Measurements from ENCODE around the gene USP24. TPM values are rescaled to one million over a fixed set of nuclear protein-coding genes. Genes with fewer than 3 reads are reported as not detected.

Gene USP24
- polyA plus RNA-seq, 1 of the 3 experiments (the other 2 are of a cell fraction): 8.1 TPM

DNA sequence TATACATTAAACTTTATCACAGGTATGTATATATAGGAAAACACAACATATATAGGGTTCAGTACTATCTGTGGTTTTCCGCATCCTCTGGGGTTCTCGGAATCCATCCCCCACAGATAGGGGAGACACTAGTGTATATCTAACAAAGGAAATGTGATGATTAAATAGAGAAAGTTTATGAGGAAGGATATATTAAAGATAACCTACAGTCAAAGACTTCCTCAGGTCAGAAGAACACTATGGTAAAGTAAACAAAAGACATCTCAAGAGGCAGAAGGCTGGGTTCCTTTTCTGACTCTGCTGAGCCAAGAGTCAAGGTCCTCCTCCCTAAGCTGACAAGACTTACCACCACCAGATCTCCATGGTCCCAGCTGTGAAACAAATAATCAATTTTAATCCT is 12.1 kb downstream of the USP24 start:
- Histone ChIP-seq H3K9ac (no peak overlapping the region), H3K27me3 (ENCODE audit: insufficient read depth) (no peaks in the 10 kb centered on the region), H3K9me2 (no peaks in the 10 kb centered on the region), H3K79me2 (ENCODE audit: insufficient read depth) (peaks cover 97% of the 10 kb centered on the region), H2AFZ (ENCODE audit: low read depth) (no peak overlapping the region), H3F3A (replicated peaks; ENCODE audit: insufficient read depth) (no peaks in the 10 kb centered on the region), H3K4me3 (ENCODE audit: low read depth in 2 of 2, low read length in 1 of 2) (no peak overlapping the region), H3K4me2 (no peak overlapping the region), H3K4me1 (ENCODE audit: control insufficient read depth in 1 of 2, insufficient read depth in 2 of 2, low read depth in 1 of 2, low read length in 1 of 2) (peaks cover 3 to 11% of the 10 kb centered on the region in 2 experiments; a peak in 3 of 4 replicates), H3K27ac (ENCODE audit: low read depth in 2 of 2, low read length in 1 of 2) (no peak overlapping the region), H3K9me3 (no peaks in the 10 kb centered on the region), H4K20me1 (ENCODE audit: insufficient read depth) (peaks cover 36% of the 10 kb centered on the region; the same call in 1 of the 2 replicates), H3K36me3 (replicated peaks in 1 of 2; ENCODE audit: control insufficient read depth in 1 of 2, insufficient read depth in 2 of 2, low read length in 1 of 2) (peaks cover 3 to 4% of the 10 kb centered on the region in 2 experiments)
- ChIA-PET POLR2A (no interaction called here), CTCF (no interaction called here)
- TF ChIP-seq CTCF (IDR thresholded peaks at IDR 0.05) (no peak), ZBTB33 (IDR thresholded peaks at IDR 0.05; ENCODE audit: borderline replicate concordance, low read depth) (no peak), RXRA (IDR thresholded peaks at IDR 0.05; ENCODE audit: borderline replicate concordance, low read depth) (no peak), CHD2 (IDR thresholded peaks at IDR 0.05; ENCODE audit: low read length, partially characterized antibody) (no peak), RCOR1 (IDR thresholded peaks at IDR 0.05; ENCODE audit: low read length) (no peak), POLR2AphosphoS5 (IDR thresholded peaks at IDR 0.05; ENCODE audit: low read depth, low read length) (no peak), RFX5 (IDR thresholded peaks at IDR 0.05; ENCODE audit: low read length) (no peak), USF2 (IDR thresholded peaks at IDR 0.05; ENCODE audit: borderline replicate concordance, low read depth, low read length) (no peak), RAD21 (IDR thresholded peaks at IDR 0.05; ENCODE audit: low read length) (no peak), MEF2A (IDR thresholded peaks at IDR 0.05; ENCODE audit: borderline replicate concordance, low read depth) (no peak), EP300 (IDR thresholded peaks at IDR 0.05; ENCODE audit: borderline replicate concordance in 1 of 2, low read depth in 1 of 2, low read length in 1 of 2) (no peak), NRF1 (IDR thresholded peaks at IDR 0.05; ENCODE audit: low read depth, low read length) (no peak), TCF12 (IDR thresholded peaks at IDR 0.05) (no peak), NFIC (IDR thresholded peaks at IDR 0.05; ENCODE audit: borderline replicate concordance) (no peak), MAX (IDR thresholded peaks at IDR 0.05; ENCODE audit: low read depth) (no peak), ELF1 (IDR thresholded peaks at IDR 0.05) (no peak), PBX3 (IDR thresholded peaks at IDR 0.05) (no peak), YY1 (IDR thresholded peaks at IDR 0.05; ENCODE audit: low read depth) (no peak), SIN3A (IDR thresholded peaks at IDR 0.05; ENCODE audit: borderline replicate concordance, low read depth, low read length) (no peak)
- TF ChIP-seq, protein P1, sequence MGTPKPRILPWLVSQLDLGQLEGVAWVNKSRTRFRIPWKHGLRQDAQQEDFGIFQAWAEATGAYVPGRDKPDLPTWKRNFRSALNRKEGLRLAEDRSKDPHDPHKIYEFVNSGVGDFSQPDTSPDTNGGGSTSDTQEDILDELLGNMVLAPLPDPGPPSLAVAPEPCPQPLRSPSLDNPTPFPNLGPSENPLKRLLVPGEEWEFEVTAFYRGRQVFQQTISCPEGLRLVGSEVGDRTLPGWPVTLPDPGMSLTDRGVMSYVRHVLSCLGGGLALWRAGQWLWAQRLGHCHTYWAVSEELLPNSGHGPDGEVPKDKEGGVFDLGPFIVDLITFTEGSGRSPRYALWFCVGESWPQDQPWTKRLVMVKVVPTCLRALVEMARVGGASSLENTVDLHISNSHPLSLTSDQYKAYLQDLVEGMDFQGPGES (IDR thresholded peaks at IDR 0.05; ENCODE audit: low read depth, low read length): no peak
- 98% methylated on average over 2 of the region's 2 CpGs for whole genome bisulfite sequencing (ENCODE audit: low lambda C conversion rate)
- no peak for DNase-seq
